Esophagus squamous epithelium (tissue), 4 donors: ENCODE measurements around the gene SLC27A1.

Source experiments
- CTCF ChIP-seq, 6 experiments: fragments of 450-650 bp in 4 of 6; fragments of 200-600 bp in 2 of 6; sonication (generic) in 2 of 6; IDR thresholded peaks; one replicate each; pipeline ENCODE4 v1.5.1; 2016 to 2019; ENCODE audit warnings: antibody characterized with exemption in 6 of 6, mild to moderate bottlenecking in 4 of 6, moderate library complexity in 4 of 6
- POLR2A ChIP-seq, 4 donors: fragments of 450-650 bp; IDR thresholded peaks; one replicate each; pipeline ENCODE4 v1.6.1; 2017; ENCODE audit warnings: antibody characterized with exemption in 4 of 4, mild to moderate bottlenecking in 4 of 4, moderate library complexity in 3 of 4

GRCh38 chr19:17554968-17555479, 84.7 kb downstream of the SLC27A1 start:
- TF ChIP-seq POLR2A (IDR thresholded peaks at IDR 0.05): no peak
- TF ChIP-seq CTCF (IDR thresholded peaks at IDR 0.05): no peak
